SK-N-MC (cell line): Measurements from ENCODE around the gene LRP8.

Experiments used
- EZH2 ChIP-seq: fragments of 200-600 bp; sonication (generic); IDR thresholded peaks from one replicate; pipeline ENCODE4 v1.6.1; 2017; ENCODE audit warnings: antibody characterized with exemption
- POLR2AphosphoS5 ChIP-seq: IDR thresholded peaks from 2 replicates; pipeline ENCODE4 v1.6.1; 2012; ENCODE audit warnings: mild to moderate bottlenecking, low read depth, low read length, borderline replicate concordance

- TF ChIP-seq POLR2AphosphoS5 (no peak), EZH2 (no peak)
Observed at GRCh38 chr1:53305650-53306049, 22.2 kb downstream of the LRP8 start.
